Measurements from ENCODE around the gene VSX1. TPM values are rescaled to one million over a fixed set of nuclear protein-coding genes. Genes with fewer than 3 reads are reported as not detected.

The VSX1 gene
- total RNA-seq, 2 donors from 2014 or later = not detected

DNA sequence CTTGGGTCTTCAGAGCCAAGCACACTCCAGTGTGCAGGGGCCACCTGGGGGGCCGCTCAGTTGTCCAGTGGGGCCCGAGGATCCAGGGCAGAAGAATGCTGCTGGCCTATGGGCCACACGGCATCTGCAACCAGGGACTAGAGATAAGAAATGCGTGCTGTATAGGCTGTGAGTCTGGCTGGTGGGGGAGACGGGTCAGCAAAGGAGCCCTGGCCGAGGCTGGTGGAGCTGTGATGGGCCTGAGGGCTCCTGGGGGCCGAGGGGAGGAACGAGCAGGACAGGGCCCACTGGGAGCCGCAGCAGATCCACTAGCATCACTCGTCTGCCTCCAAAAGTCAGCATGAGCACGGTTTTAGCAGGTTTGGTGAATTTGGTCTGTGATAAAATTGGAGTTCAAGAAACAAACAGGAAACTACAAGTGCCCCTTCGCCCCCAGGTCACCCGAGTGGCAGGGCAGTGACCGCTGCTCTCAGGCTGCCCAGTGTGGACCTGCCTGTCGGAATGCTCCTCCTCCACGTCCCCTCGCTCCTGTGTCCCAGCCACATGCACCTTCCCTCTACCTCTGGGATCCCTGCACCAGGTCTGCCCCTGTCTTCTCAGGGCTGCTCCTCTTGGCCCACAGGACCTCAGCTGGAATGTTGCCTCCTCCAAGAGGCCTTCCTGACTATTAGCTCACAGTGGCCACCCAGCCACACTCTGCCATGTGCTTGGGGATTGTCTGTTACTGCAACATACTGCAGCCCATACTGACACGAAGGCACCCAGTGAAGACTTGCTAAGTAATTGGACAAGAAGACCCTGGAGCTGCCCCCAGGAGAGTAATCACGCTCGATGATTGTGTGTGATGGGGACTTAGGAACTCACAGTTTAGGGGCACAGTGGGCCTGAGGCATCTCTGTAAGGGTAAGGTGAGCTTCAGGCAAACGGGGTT lies 34.9 kb downstream of the VSX1 start:
- Mint-ChIP-seq H3K4me1 (peaks cover 7% of the 10 kb centered on the region), H3K36me3 (ENCODE audit: low read depth) (peaks cover 11% of the 10 kb centered on the region), H3K27ac (no peak overlapping the region), H3K9me3 (no peaks in the 10 kb centered on the region), H3K4me3 (no peak overlapping the region), H3K27me3 (no peaks in the 10 kb centered on the region)
- ATAC-seq (replicated peaks) = no peak

DNA sequence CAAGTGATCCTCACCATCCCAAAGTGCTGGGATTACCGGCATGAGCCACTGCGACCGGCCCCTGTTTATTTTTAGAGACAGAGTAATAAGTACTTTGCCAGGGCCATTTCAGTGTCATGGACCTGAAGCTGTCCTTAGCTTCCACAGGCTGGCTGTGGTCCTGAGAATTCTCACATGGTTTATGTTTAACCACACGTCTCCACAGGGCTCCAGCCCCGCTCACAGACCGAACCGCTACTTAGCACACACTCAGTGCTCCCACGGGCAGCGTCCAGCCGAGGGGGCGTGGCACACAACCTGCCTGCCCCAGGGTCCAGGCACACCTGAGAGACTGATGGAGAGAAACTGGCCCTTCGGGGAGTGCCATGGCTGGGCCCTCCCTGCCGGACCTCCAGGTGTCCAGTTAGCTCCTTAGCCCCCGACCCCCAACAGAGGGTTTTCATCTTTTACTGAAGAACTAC lies 35.7 kb downstream of the VSX1 start:
- H3K9me3 Mint-ChIP-seq = no peaks in the 10 kb centered on the region
- peaks cover 7% of the 10 kb centered on the region for H3K4me1 Mint-ChIP-seq
- ATAC-seq (replicated peaks) = no peak
- no peaks in the 10 kb centered on the region for H3K27me3 Mint-ChIP-seq
- H3K4me3 Mint-ChIP-seq = no peak overlapping the region
- H3K27ac Mint-ChIP-seq = no peak overlapping the region
- peaks cover 11% of the 10 kb centered on the region for H3K36me3 Mint-ChIP-seq (ENCODE audit: low read depth)

DNA sequence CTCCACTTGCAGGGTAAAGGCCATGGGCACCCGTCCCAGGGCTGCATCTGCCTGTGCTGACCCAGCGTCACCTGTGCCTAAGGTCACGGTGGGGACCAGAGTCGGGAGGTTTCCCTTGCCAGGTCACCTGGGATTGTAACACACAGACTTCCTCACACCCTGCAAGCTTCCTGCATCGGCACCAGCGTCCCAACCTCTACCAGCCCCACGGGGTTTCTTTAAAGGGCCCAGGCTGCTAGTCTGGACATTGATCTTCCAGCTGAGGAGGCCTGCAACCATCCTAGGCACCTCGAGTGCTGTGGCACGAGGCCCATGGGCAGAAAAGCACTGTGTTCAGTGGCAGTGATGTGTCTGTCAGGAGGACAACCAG lies 36.6 kb downstream of the VSX1 start:
- Mint-ChIP-seq H3K27ac (no peak overlapping the region), H3K36me3 (ENCODE audit: low read depth) (peaks cover 11% of the 10 kb centered on the region), H3K4me3 (no peak overlapping the region), H3K4me1 (peaks cover 7% of the 10 kb centered on the region), H3K9me3 (no peaks in the 10 kb centered on the region), H3K27me3 (no peaks in the 10 kb centered on the region)
- ATAC-seq (replicated peaks) = no peak

DNA sequence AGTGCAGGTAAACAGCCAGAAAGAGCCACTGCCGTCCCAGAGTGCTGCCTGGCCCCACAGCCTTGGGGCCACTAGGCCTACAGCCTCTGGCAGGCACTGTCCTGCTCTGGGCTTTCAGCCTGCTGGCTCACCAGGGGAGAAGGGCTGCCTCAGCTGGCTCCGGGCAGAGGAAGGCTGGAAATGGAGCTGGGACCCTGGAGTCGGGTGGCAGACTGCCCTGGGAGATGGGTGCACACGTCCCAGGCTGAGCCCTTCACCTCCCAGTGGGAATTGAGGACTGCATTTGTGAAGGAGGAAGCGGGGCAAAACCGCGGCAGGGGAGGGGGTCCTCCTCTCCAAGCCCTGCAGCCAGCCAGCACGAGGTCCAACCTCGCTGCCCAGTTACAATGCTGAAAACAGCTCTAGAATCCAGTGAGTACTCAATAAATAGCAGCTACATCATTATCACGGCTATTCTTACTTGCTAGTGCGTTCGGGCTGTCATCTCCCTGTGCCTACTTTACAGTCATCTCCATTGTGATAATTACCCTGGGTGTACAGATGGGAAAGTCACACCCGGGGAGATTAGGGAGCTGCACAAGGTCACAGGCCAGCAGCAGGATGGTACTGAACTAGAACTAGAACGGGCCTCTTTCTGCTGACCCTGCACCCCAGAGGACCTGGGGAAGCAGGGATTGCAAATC lies 37.1 kb downstream of the VSX1 start:
- ATAC-seq (replicated peaks) = no peak
- Mint-ChIP-seq H3K36me3 (ENCODE audit: low read depth) (peaks cover 11% of the 10 kb centered on the region), H3K27me3 (no peaks in the 10 kb centered on the region), H3K4me3 (no peak overlapping the region), H3K4me1 (peaks cover 7% of the 10 kb centered on the region), H3K9me3 (no peaks in the 10 kb centered on the region), H3K27ac (no peak overlapping the region)

DNA sequence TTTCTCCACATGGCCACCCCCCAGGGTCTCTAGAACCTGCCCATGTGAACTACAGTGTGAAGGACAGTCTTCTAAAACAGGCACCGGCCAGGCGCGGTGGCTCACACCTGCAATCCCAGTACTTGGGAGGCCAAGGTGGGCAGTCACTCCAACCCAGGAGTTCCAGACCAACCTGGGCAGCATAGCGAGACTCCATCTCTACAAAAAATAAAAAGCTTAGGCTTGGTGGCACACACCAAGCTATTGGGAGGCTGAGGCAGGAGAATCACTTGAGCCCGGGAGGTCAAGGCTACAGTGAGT lies 37.7 kb downstream of the VSX1 start:
- Mint-ChIP-seq H3K4me1 (peaks cover 7% of the 10 kb centered on the region), H3K27me3 (no peaks in the 10 kb centered on the region), H3K36me3 (ENCODE audit: low read depth) (peaks cover 11% of the 10 kb centered on the region), H3K9me3 (no peaks in the 10 kb centered on the region), H3K4me3 (no peak overlapping the region), H3K27ac (peak overlapping the region; percentile 96)
- no peak for ATAC-seq (replicated peaks)

DNA sequence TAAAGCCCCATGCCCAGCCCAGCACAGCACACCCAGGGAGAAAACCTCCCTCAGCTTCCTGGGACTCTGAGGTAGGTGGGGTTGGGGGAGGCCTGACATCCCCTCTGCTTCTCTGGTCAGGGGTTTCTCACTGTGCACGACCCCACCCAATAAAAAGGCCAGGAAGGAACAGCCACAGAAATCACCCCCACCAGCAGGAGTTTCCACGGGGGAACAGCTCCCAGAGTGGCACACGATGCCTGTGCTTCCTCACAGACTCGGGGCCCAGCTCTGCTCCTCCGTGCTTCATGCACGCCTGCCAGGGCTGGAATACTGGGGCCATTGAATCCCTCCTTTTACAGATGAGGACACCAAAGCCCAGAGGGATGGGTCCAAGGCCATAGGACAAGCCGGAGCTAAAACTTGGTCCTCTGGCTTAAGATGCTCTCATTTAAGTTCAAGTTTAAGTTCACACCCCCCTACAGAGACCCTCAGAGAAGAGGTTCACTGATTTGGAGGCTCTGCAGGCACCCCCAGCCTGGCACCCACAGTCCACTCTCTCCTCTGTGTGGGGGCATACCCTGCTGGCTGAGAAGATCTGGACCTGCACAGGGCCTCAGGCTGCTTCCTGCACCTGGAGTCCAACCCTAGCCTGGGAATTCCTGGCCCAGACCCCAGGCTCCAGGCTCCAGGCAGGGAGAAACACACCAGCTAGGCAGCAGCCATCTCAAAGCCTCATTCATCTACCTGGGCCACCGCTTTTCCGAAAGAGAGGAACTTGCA lies 38.3 kb downstream of the VSX1 start:
- Mint-ChIP-seq H3K27ac (peak overlapping the region; percentile 96), H3K27me3 (no peaks in the 10 kb centered on the region)

DNA sequence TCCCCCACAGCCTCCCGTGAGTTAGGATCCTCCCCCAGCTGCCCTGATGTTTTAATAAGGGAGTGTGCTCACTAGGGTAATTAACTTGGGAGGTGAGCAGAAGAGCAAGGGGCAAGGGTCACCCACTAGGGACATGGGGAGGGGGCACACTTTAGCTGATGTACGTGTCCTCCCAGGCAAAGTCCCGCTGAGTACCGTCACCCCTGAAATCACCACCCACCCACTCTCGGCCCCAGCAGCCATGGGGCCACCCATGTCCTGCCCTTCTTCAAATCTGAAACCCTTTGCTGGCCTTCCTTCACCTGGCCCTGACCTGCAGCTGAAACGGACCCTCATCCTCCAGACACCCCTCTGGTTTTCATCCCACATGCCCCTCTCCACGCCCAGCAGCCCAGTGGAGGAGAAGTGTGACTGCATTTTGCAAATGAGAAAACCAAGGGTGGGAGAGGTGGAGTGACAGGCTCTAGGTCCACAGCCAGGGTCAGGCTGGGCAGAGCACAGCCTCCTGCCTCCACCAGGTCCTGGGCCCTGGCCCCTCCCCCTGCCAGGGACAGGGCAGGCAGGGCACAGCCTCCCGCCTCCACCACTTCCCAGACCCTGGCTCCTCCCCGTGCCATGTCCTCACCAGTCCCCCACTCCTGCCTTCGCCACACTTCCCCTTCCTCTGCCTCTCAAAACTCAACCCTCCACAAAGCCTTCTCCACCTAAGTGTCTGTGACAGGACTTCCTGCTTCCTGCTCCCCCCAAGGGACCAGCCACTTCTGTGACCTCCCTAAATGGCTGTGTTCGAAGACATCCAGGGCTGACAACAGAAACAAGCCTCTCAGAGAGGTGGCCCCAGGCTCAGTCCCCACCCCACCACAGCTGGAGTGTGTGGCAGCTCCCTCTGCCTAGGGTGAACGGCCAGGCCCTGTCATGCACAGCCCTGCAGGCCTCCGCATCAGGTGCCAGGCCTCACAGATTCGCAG lies 39.1 kb downstream of the VSX1 start:
- no peaks in the 10 kb centered on the region for H3K9me3 Mint-ChIP-seq
- H3K27ac Mint-ChIP-seq = peak overlapping the region; percentile 96
- H3K4me3 Mint-ChIP-seq = peak overlapping the region; percentile 60
- peaks cover 11% of the 10 kb centered on the region for H3K4me1 Mint-ChIP-seq
- H3K27me3 Mint-ChIP-seq = no peaks in the 10 kb centered on the region
- peaks cover 11% of the 10 kb centered on the region for H3K36me3 Mint-ChIP-seq (ENCODE audit: low read depth)
- peak; percentile 90 for ATAC-seq (replicated peaks)

More for the DNA sequence above, 38.3 kb downstream of the VSX1 start:
- peak overlapping the region; percentile 60 for H3K4me3 Mint-ChIP-seq
- peaks cover 7% of the 10 kb centered on the region for H3K4me1 Mint-ChIP-seq
- H3K36me3 Mint-ChIP-seq (ENCODE audit: low read depth) = peaks cover 11% of the 10 kb centered on the region
- ATAC-seq (replicated peaks) = no peak
- H3K9me3 Mint-ChIP-seq = no peaks in the 10 kb centered on the region

DNA sequence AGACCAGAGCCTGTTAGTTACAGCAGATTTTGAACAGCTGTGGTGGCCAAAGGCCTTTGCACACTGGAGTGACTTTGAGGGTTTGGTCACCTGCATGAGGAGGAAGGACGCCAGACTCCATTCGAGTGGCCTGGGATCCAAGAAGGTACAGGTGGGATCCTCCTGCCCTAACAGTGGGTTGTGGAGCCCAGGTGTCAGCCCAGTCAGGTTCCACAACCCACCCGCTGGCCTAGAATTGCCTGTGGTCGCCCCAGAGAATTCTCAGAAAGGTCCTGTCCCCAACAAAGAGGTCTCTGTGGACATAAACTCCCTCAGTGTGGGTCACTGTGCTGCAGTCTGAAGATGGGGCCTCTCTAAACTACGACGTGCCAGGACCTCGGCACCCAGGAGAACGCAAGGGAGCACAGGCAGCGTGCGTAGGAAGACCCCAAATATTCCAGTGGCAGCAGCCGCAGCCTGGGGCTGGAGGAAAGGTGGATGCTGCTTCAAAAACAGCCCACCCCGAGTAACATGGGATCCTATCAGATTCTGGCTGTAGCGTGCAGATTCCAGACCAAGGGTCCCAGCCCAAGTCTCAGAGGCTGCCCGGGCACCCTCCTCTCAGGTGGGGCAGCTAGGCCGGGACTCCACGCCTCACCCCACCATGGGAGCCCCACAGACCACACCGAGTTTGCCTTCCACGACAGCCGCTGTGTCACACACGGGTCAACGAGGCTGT lies 40.0 kb downstream of the VSX1 start:
- H3K9me3 Mint-ChIP-seq = no peaks in the 10 kb centered on the region
- no peak overlapping the region for H3K4me3 Mint-ChIP-seq
- H3K4me1 Mint-ChIP-seq = peaks cover 12% of the 10 kb centered on the region
- H3K36me3 Mint-ChIP-seq (ENCODE audit: low read depth) = peaks cover 7% of the 10 kb centered on the region
- H3K27me3 Mint-ChIP-seq = no peaks in the 10 kb centered on the region
- peak overlapping the region; percentile 96 for H3K27ac Mint-ChIP-seq
- ATAC-seq (replicated peaks) = no peak

DNA sequence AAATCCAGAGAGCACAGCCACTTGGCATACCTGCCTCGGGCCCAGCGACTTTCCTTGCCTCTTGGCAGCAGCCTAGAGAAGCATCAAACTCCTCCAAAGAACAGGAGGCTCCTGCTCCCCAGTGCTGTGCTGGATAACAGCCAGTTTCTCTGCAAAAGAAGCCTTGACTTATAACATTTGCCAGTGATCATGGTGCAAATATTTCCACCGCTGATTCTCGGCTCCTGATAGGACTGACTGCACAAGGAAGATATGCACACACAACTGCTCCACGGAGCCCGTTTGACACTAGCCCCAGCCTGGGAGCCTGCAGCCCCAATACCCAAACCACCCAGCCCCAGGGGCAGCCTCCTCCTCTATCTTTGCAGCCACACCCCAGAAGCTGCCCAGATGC lies 41.5 kb downstream of the VSX1 start:
- no peaks in the 10 kb centered on the region for H3K36me3 Mint-ChIP-seq (ENCODE audit: low read depth)
- no peaks in the 10 kb centered on the region for H3K27me3 Mint-ChIP-seq
- no peaks in the 10 kb centered on the region for H3K9me3 Mint-ChIP-seq
- H3K4me1 Mint-ChIP-seq = peaks cover 24% of the 10 kb centered on the region
- H3K4me3 Mint-ChIP-seq = no peak overlapping the region
- H3K27ac Mint-ChIP-seq = no peak overlapping the region
- ATAC-seq (replicated peaks) = no peak

DNA sequence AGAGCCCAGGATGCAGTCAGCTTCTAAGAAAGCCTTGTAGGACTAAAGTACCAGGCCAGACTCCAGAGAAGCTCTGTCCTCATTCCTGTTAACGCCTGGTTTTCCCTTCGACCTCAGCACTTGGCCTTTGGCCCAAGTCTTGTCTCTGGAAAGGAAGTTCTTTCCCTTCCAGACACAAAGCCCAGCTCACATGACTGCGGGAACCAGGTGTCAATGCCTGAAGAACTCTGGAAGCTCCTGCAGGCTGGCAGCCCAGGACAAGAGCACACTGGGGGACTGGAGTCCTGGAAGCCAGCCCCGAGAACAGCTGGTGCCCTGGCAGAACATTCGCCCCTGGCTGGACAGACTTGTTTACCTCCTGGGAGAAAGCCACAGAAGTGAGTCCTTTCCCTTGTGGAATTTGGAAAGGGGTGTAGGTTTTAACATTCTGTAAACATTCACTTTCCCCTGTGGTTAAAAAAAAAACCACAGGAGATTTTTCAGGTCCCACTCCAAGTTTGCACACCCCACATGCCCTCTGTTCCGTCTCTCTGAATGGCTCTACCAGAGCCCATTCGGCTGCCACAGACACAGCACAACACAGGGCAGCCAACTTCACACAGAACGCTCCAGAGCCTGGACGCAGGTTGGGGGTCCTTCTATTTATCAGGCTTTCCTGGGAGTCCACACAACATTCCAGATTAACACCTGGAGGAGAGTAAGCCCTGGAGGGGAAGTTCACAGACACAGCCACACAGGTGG lies 42.1 kb downstream of the VSX1 start:
- Mint-ChIP-seq H3K27me3 (no peaks in the 10 kb centered on the region), H3K36me3 (ENCODE audit: low read depth) (no peaks in the 10 kb centered on the region), H3K27ac (no peak overlapping the region), H3K4me1 (peaks cover 24% of the 10 kb centered on the region), H3K4me3 (no peak overlapping the region), H3K9me3 (no peaks in the 10 kb centered on the region)
- ATAC-seq (replicated peaks) = no peak

DNA sequence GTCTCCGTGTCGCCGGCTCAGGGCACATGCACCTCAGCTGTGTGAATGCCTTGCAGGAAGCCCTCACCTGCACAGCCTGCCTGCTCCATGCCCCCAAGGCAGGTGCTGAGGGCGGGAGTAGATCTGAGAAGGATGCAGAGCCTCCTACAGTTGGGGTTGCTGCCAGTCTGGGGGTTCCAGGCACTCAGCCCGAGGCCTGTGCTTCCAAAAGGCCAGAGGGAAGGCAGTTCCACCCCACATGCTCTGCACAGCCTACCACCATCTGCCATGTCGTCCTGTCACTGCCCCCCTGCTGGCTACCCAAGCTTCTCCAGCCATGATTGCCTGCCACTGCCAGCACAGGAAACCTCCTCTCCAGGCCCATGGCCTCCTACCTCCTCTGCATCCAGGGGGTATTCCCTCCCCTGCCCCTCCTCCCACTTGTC lies 43.3 kb downstream of the VSX1 start:
- Mint-ChIP-seq H3K27me3 (no peaks in the 10 kb centered on the region), H3K27ac (peak overlapping the region; percentile 85), H3K4me1 (peaks cover 24% of the 10 kb centered on the region), H3K9me3 (no peaks in the 10 kb centered on the region), H3K4me3 (no peak overlapping the region), H3K36me3 (ENCODE audit: low read depth) (no peaks in the 10 kb centered on the region)
- ATAC-seq (replicated peaks) = no peak

DNA sequence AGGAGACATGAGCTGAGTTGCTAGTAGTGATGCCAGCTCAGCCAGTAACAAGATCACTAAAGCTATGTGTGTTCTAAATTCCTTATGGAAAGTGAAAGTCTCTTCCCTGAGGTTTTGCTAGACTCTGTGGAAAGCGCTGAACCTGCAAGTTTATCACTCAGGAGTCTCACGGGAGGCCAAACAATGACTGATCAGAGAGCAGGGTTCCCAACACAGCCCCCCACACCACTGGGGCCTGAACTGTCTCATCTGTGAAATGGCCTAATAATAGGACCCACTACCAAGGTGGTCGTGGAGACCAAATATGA lies 43.9 kb downstream of the VSX1 start:
- no peaks in the 10 kb centered on the region for H3K9me3 Mint-ChIP-seq
- no peaks in the 10 kb centered on the region for H3K27me3 Mint-ChIP-seq
- peak overlapping the region; percentile 85 for H3K27ac Mint-ChIP-seq
- no peak for ATAC-seq (replicated peaks)
- peaks cover 21% of the 10 kb centered on the region for H3K4me1 Mint-ChIP-seq
- H3K4me3 Mint-ChIP-seq = no peak overlapping the region
- no peaks in the 10 kb centered on the region for H3K36me3 Mint-ChIP-seq (ENCODE audit: low read depth)
